Kidney (tissue), 14 donors: Measurements from ENCODE around the gene DYNC2H1. TPM values are rescaled to one million over a fixed set of nuclear protein-coding genes. Genes with fewer than 3 reads are reported as not detected.

Experiments
- DNase-seq, 5 donors: peaks; one replicate each; pipeline ENCODE4 v3.0.0-alpha.2; 2013 to 2020
- FAIRE-seq: peaks from 2 replicates; lab custom pipeline; 2012; peaks lifted over from hg19 to GRCh38; lab: Jason Lieb, UNC
- H3K27ac ChIP-seq, 2 donors: one replicate each; pipeline ENCODE4 v1.7.0; 2013; ENCODE audit warnings: low read depth in 2 of 2, low read length in 2 of 2, inconsistent platforms in 1 of 2
- H3K27me3 ChIP-seq: one replicate; pipeline ENCODE4 v1.7.1; 2013; ENCODE audit warnings: low read length, inconsistent platforms; ENCODE audit not compliant: control insufficient read depth, insufficient read depth
- H3K36me3 ChIP-seq, 3 donors: one replicate each; pipeline versions ENCODE4 v1.7.0 to v1.7.1; 2013; ENCODE audit warnings: low read length in 3 of 3, control low read depth in 1 of 3, inconsistent platforms in 1 of 3; ENCODE audit not compliant: insufficient read depth in 3 of 3, control insufficient read depth in 2 of 3
- H3K4me1 ChIP-seq, 3 donors: one replicate each; pipeline versions ENCODE4 v1.7.0 to v1.7.1; 2013; ENCODE audit warnings: low read length in 3 of 3, inconsistent platforms in 1 of 3, low read depth in 1 of 3; ENCODE audit not compliant: control insufficient read depth in 2 of 3, insufficient read depth in 2 of 3
- H3K4me3 ChIP-seq, 3 donors: one replicate each; pipeline versions ENCODE4 v1.7.0 to v1.8.1; 2013; ENCODE audit warnings: low read length in 3 of 3, control low read depth in 1 of 3, inconsistent platforms in 1 of 3
- H3K9ac ChIP-seq, 3 donors: one replicate each; pipeline versions ENCODE4 v1.7.0 to v1.7.1; 2013; ENCODE audit warnings: low read length in 3 of 3, control low read depth in 1 of 3, inconsistent platforms in 1 of 3
- H3K9me3 ChIP-seq, 3 donors: one replicate each; pipeline versions ENCODE4 v1.7.0 to v1.7.1; 2013; ENCODE audit warnings: low read length in 3 of 3, control low read depth in 1 of 3, inconsistent platforms in 1 of 3; ENCODE audit not compliant: control insufficient read depth in 2 of 3, insufficient read depth in 1 of 3
- intact Hi-C: fragments of 100-400 bp; cut with DNase I; formaldehyde crosslinking; loops from one replicate; pipeline ENCODE4 v1.11.1; 2022
- polyA plus RNA-seq: library from polyadenylated mRNA; stranded (reverse); fragments of 350-450 nt; fragmentation: Illumina TruSeq; extraction: RNeasy Lipid Tissue Mini Kit (QIAGEN cat#74804); gene quantifications from one replicate; pipeline ENCODE4 v1.2.3, GENCODE V29; 2014; ENCODE audit warnings: low read depth, low replicate concordance; ENCODE audit not compliant: insufficient read depth
- total RNA-seq: library from RNA; stranded (reverse); fragmentation: NEBNext Ultra II Directional; extraction: Animal tissue kit (Norgen Biotek cat#: 25700); gene quantifications from one replicate; pipeline ENCODE4 v1.2.1, GENCODE V29; 2021
- TF ChIP-seq, protein P1 (sequence below): IDR thresholded peaks from 3 replicates; pipeline ENCODE4 v1.5.1; 2012; ENCODE audit warnings: mild to moderate bottlenecking, moderate library complexity, borderline replicate concordance; ENCODE audit not compliant: insufficient read depth; ENCODE audit errors: extremely low read depth
- donor health status: control.
- donor health status: control.
- donor health status: control.
- donor health status: control.
- donor health status: control.
- donor health status: DM: yes; HTN: yes; CAD: no.
- donor health status: Normal renal cell carcinoma (clear cell type).

DYNC2H1 gene
- total and polyA plus RNA-seq, 2 donors from 2014 or later, result 13.5 to 30.9 TPM

- DNase-seq (no peak), FAIRE-seq (no peak)
- Histone ChIP-seq H3K9ac (no peak overlapping the region), H3K27me3 (no peaks in the 10 kb centered on the region), H3K9me3 (no peaks in the 10 kb centered on the region), H3K27ac (no peak overlapping the region), H3K4me3 (no peak overlapping the region), H3K36me3 (no peaks in the 10 kb centered on the region), H3K4me1 (no peaks in the 10 kb centered on the region)
- TF ChIP-seq, protein P1, sequence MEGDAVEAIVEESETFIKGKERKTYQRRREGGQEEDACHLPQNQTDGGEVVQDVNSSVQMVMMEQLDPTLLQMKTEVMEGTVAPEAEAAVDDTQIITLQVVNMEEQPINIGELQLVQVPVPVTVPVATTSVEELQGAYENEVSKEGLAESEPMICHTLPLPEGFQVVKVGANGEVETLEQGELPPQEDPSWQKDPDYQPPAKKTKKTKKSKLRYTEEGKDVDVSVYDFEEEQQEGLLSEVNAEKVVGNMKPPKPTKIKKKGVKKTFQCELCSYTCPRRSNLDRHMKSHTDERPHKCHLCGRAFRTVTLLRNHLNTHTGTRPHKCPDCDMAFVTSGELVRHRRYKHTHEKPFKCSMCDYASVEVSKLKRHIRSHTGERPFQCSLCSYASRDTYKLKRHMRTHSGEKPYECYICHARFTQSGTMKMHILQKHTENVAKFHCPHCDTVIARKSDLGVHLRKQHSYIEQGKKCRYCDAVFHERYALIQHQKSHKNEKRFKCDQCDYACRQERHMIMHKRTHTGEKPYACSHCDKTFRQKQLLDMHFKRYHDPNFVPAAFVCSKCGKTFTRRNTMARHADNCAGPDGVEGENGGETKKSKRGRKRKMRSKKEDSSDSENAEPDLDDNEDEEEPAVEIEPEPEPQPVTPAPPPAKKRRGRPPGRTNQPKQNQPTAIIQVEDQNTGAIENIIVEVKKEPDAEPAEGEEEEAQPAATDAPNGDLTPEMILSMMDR, result no peak
- intact Hi-C loops, result no loop called here
These were observed 331.8 kb downstream of the DYNC2H1 start for GRCh38 chr11:103441021-103441420.

DNA sequence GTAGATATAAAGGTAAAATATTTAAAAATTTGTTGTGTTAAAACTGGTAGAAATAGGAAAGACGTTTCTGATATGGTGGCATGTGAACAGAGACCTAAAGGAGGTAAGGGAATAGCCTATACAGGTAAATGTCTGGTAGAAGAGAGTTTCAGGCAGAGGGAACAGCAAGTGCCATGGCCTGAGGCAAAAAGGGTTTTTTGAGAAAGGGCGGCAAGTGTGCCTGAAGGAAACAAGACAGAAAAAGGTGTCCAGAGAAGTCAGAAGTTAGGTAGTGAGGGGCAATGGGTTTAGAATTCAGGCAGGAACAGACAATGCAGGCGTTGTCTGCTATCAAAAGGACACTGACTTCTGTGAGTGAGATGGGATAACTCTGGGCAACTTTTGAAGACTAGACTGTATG is 339.7 kb downstream of the DYNC2H1 start:
- H3K9ac ChIP-seq, result no peak overlapping the region
- DNase-seq, result no peak
- H3K27me3 ChIP-seq, result no peaks in the 10 kb centered on the region
- no peak overlapping the region for H3K27ac ChIP-seq
- H3K4me1 ChIP-seq, result no peaks in the 10 kb centered on the region
- no peaks in the 10 kb centered on the region for H3K9me3 ChIP-seq
- intact Hi-C loops, result no loop called here
- H3K4me3 ChIP-seq, result no peak overlapping the region
- TF ChIP-seq, protein P1, result no peak
- H3K36me3 ChIP-seq, result no peaks in the 10 kb centered on the region
- no peak for FAIRE-seq

GRCh38 chr11:103450241-103450640 is 341.0 kb downstream of the DYNC2H1 start:
- FAIRE-seq (peak; percentile 67), DNase-seq (no peak)
- Histone ChIP-seq H3K27me3 (no peaks in the 10 kb centered on the region), H3K4me3 (no peak overlapping the region), H3K27ac (no peak overlapping the region), H3K4me1 (no peaks in the 10 kb centered on the region), H3K36me3 (no peaks in the 10 kb centered on the region), H3K9me3 (no peaks in the 10 kb centered on the region), H3K9ac (no peak overlapping the region)
- intact Hi-C loops, result no loop called here
- TF ChIP-seq, protein P1, result no peak

DNA sequence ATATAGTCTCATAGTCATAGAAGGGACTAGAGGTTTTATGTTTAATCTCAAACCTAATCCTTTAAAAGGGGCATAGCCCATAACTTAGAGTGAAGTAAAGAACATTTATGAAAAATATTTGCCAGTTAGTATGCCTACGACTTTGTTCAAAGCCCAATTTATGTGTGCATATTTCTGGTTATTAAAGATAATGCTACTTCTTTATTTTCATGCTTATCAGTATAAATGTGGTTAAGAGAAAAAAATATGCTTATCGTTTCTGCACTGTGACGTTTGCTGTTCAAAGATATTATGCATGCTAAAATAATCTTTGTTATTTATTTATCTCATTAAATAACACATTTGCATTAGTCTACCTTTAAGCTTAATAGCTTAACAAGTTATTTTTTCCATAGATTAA is 343.9 kb downstream of the DYNC2H1 start:
- Histone ChIP-seq H3K27ac (no peak overlapping the region), H3K4me3 (no peak overlapping the region), H3K27me3 (no peaks in the 10 kb centered on the region), H3K9ac (no peak overlapping the region), H3K4me1 (no peaks in the 10 kb centered on the region), H3K9me3 (no peaks in the 10 kb centered on the region), H3K36me3 (no peaks in the 10 kb centered on the region)
- FAIRE-seq (peak; percentile 61), DNase-seq (no peak)
- TF ChIP-seq, protein P1, result no peak
- intact Hi-C loops, result no loop called here
